ENCODE results near the gene MXD1.

The MXD1 gene

DNA sequence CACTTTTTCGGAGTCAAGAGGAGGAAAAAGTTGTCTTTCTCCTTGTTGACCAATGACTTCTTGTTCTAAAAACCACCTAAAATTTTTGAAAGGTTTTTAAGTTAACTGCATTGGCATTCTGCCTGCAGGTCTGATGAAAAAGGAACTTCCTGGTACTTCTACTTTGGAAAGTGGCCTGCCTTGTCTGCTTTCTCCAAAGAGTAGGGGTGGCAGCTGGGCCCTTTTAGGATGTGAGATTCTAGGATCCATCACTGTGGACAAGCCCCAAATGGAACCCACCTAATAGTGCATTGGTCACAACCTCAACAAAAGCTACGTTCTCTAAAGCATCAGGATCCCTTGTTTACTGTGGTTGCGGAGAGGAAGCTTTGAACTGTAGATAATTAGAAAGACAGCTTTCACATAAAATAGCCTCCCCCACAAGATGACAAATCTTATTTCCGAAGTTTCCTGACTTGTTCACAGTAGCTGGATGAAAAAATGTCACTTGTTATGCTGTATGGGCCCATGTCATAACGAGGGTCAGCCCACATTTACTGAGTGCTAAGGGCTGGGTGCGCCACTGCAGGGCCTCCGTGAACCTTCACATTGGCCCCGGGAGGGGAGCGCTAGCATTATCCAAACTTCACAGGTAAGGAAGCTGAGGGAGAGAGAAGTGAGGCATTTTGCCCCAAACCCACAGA is 29.1 kb downstream of the MXD1 start:
- TF ChIP-seq, protein P1, sequence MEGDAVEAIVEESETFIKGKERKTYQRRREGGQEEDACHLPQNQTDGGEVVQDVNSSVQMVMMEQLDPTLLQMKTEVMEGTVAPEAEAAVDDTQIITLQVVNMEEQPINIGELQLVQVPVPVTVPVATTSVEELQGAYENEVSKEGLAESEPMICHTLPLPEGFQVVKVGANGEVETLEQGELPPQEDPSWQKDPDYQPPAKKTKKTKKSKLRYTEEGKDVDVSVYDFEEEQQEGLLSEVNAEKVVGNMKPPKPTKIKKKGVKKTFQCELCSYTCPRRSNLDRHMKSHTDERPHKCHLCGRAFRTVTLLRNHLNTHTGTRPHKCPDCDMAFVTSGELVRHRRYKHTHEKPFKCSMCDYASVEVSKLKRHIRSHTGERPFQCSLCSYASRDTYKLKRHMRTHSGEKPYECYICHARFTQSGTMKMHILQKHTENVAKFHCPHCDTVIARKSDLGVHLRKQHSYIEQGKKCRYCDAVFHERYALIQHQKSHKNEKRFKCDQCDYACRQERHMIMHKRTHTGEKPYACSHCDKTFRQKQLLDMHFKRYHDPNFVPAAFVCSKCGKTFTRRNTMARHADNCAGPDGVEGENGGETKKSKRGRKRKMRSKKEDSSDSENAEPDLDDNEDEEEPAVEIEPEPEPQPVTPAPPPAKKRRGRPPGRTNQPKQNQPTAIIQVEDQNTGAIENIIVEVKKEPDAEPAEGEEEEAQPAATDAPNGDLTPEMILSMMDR (IDR thresholded peaks at IDR 0.05; ENCODE audit: low read depth, low read length) = no peak
- H3K4me3 ChIP-seq (ENCODE audit: low read depth, low read length) = no peak overlapping the region

DNA sequence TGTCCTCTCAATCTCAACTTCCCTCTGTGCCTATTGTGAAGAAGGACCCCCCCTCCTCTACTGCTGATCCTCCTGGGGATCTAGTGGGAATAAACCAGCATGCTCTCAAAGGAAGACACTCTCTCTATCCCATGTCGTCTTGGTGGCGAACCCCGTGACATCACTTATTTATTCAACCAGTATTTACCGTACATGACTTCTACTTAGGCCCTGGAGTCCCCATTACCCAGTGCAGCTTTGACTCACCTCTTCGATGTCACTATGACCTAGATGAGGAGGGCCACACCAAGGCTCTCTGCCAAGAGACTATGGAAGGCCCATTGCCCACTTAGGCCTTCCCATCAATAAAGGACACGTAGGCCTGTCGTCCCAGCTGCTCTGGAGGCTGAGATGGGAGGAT is 29.8 kb downstream of the MXD1 start:
- TF ChIP-seq, protein P1 (IDR thresholded peaks at IDR 0.05; ENCODE audit: low read depth, low read length) = no peak
- no peak overlapping the region for H3K4me3 ChIP-seq (ENCODE audit: low read depth, low read length)

DNA sequence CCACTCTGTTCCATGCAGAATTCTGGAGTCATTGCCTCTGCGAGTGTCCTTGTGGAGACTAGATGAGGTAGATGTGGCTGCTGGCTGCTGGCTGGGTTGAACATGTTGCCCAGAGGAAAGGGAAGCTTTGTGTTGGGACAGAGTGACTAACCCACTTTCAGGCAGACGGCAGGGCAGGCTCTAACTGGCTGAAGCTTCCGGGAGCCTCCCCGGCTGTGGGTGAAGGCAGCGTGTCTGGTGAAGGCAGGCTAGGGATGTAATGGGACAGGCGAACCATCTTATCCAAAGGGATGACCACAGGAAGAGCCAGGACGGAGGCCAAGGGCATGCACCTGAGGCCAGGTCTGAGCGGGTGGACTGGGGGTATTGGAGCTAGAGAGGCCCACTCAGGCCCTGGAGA is 30.5 kb downstream of the MXD1 start:
- TF ChIP-seq, protein P1 (IDR thresholded peaks at IDR 0.05; ENCODE audit: low read depth, low read length) = no peak
- no peak overlapping the region for H3K4me3 ChIP-seq (ENCODE audit: low read depth, low read length)

DNA sequence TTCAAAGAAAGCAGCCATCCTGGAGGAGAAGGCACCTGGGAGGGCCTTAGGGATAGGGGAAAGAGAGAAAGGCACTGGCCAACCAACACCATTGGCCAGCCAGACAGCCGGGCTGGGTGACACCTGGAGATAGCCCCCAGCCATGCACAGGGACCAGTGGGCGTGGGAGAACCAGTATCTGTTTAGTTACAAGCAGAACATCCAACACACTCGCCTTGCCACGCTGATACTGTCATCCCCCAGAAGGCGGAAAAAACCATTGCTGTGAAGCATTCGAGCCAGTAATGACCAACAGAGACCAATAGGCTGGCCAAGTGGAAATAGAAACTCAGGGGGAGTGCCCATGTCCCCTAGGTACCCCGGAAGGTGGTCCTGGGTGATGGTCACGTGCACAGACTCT is 31.0 kb downstream of the MXD1 start:
- no peak overlapping the region for H3K4me3 ChIP-seq (ENCODE audit: low read depth, low read length)
- TF ChIP-seq, protein P1 (IDR thresholded peaks at IDR 0.05; ENCODE audit: low read depth, low read length) = no peak

DNA sequence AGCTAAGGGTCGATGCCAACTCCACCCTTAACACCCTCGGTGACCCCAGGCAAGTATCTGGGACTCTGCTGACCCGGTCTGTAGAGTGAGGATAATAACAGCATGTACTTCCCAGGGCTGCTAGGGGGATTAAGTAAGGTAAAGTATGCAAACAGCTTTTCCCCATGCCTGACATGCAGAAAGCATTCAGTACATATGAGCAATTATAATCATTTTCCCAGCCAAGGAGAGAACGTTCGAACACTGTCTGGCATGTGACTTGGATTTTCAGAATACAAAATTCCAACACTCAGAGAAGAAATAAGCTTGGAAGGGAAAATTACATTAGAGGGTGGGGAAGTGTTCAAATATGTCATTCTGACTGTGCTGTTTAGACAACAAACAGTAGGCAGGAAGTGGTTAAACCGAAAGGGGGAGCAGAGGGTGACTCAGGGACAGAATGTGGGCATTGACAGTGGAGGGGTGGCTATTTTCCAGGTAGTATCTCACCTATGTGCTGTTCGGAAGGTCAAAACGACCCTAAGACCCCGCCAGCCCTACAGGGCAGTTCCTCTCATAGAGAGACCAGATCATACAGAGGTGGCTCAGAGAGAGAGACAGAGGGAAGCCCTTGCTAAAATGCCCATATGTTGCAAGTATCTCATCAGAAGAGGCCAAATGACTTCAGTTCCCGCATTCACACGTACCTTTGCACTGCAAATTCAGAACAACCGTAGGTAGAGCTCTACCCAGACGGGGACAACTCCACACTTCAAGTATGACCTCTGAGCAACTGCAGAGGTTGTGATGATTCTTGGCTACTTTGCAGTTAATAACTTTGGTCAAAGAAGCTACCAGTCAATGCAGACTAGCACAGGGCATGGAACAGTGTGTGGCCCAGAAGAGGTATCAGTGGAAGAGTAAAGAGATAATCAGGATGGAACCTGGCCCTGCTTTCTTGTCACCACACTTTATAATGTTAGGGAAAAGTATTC is 31.7 kb downstream of the MXD1 start:
- no peak overlapping the region for H3K4me3 ChIP-seq (ENCODE audit: low read depth, low read length)
- TF ChIP-seq, protein P1 (IDR thresholded peaks at IDR 0.05; ENCODE audit: low read depth, low read length) = no peak

DNA sequence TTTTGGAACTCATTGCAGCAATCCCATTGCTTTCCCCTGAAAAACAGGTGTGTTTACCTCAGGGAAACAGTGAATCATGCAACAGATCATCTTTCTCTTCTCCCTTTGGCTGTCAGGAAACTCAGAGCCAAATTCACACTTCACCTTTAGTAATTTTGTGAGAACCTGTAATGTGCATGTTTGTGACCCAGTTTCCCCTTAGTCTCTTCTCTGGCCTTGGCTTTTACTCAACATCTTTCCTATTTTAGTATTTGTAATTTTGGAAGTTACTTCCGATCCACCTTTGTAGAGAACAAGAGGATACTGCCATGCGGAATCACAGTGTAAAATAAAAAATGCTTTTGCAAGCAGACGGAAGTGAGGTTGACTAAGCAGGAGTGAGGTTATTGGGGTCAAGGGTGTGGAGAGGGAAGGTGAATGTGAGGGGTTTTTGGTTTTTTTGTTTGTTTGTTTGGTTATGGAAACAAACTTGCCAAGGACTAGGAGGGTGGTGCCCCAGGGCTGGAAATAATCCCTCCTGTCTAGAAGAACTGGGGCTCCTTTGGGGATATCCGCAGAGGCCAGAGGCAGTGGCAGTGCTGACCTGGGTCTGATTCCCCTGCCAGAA is 32.5 kb downstream of the MXD1 start:
- TF ChIP-seq, protein P1 (IDR thresholded peaks at IDR 0.05; ENCODE audit: low read depth, low read length) = no peak
- H3K4me3 ChIP-seq (ENCODE audit: low read depth, low read length) = no peak overlapping the region

Measured in WI38 (cell line).